B cell (primary cell): ENCODE results near the gene SEC14L1. TPM values are rescaled to one million over a fixed set of nuclear protein-coding genes. Genes with fewer than 3 reads are reported as not detected.

ENCODE experiments used
- ATAC-seq: fragments of 200-7000 bp; cut with Tn5 transposase; one replicate; pipeline ENCODE4 v1.10.0; 2021; ENCODE audit warnings: low read depth, mild to moderate bottlenecking, moderate number of reproducible peaks, moderate library complexity
- CTCF ChIA-PET: fragments of 350-600 bp; sonication (Branson Sonifier 250); formaldehyde crosslinking; loops from one replicate; lab custom pipeline; 2021; ENCODE audit warnings: antibody characterized with exemption, inconsistent platforms; lab: Charles Lee
- POLR2A ChIA-PET: fragments of 350-600 bp; sonication (Branson Sonifier 250); formaldehyde crosslinking; loops from one replicate; lab custom pipeline; 2021; ENCODE audit warnings: antibody characterized with exemption; lab: Charles Lee
- DNase-seq: peaks from one replicate; pipeline ENCODE4 v3.0.0; 2013
- H2AFZ ChIP-seq: 2 replicates; pipeline ENCODE4 v1.6.1; 2012; ENCODE audit warnings: mild to moderate bottlenecking, low read depth, low read length; ENCODE audit not compliant: insufficient read depth, poor library complexity, severe bottlenecking
- H3K27ac ChIP-seq, 2 donors: 1 replicate in 1 of 2; 2 replicates in 1 of 2; pipeline ENCODE4 v1.5.1; 2012 to 2013; ENCODE audit warnings: low read length in 2 of 2, mild to moderate bottlenecking in 2 of 2, moderate library complexity in 1 of 2
- H3K27me3 ChIP-seq, 4 experiments: fragments of 200-600 bp in 1 of 4; sonication (generic) in 1 of 4; replicated peaks in 1 of 4; 1 replicate in 2 of 4; 2 replicates in 2 of 4; pipeline versions ENCODE4 v1.6.1 to v1.7.0; 2013 to 2016; ENCODE audit warnings: low read length in 3 of 4, mild to moderate bottlenecking in 2 of 4, mixed read lengths in 1 of 4, moderate library complexity in 1 of 4; ENCODE audit not compliant: insufficient read depth in 4 of 4, control insufficient read depth in 3 of 4; ENCODE audit errors: control extremely low read depth in 1 of 4
- H3K36me3 ChIP-seq, 2 experiments: replicated peaks in 1 of 2; 1 replicate in 1 of 2; 2 replicates in 1 of 2; pipeline versions ENCODE4 v1.6.1 to v1.7.1; 2013; ENCODE audit warnings: low read length in 1 of 2; ENCODE audit not compliant: insufficient read depth in 2 of 2, control insufficient read depth in 1 of 2; ENCODE audit errors: control extremely low read depth in 1 of 2, extremely low read depth in 1 of 2
- H3K4me1 ChIP-seq, 2 donors: fragments of 200-600 bp in 1 of 2; sonication (generic) in 1 of 2; 1 replicate in 1 of 2; 2 replicates in 1 of 2; pipeline versions ENCODE4 v1.5.1 to v1.6.1; 2013 to 2017; ENCODE audit warnings: low read length in 2 of 2; ENCODE audit not compliant: control insufficient read depth in 2 of 2, insufficient read depth in 2 of 2
- H3K4me2 ChIP-seq: replicated peaks from 2 replicates; pipeline ENCODE3; 2012; ENCODE audit warnings: mild to moderate bottlenecking, low read depth, low read length; ENCODE audit not compliant: poor library complexity, severe bottlenecking
- H3K4me3 ChIP-seq, 5 experiments: fragments of 200-600 bp in 1 of 5; sonication (generic) in 1 of 5; 1 replicate in 3 of 5; 2 replicates in 2 of 5; pipeline versions ENCODE4 v1.5.1 to v1.7.0; 2011 to 2016; ENCODE audit warnings: low read length in 4 of 5, mild to moderate bottlenecking in 4 of 5, low read depth in 2 of 5, control low read depth in 1 of 5, moderate library complexity in 1 of 5; ENCODE audit not compliant: insufficient read depth in 1 of 5; ENCODE audit errors: control extremely low read depth in 1 of 5, extremely low read depth in 1 of 5
- H3K79me2 ChIP-seq: fragments of 200-600 bp; sonication (generic); one replicate; pipeline ENCODE4 v1.6.0; 2016; ENCODE audit warnings: low read length; ENCODE audit not compliant: control insufficient read depth, insufficient read depth
- H3K9ac ChIP-seq: fragments of 200-600 bp; sonication (generic); 2 replicates; pipeline ENCODE4 v1.6.1; 2017; ENCODE audit warnings: mild to moderate bottlenecking, low read length, moderate library complexity
- H3K9me3 ChIP-seq, 3 donors: one replicate each; pipeline versions ENCODE4 v1.6.1 to v1.7.1; 2013; ENCODE audit warnings: low read length in 2 of 3; ENCODE audit not compliant: control insufficient read depth in 2 of 3, insufficient read depth in 1 of 3; ENCODE audit errors: control extremely low read depth in 1 of 3
- H4K20me1 ChIP-seq: 2 replicates; pipeline ENCODE4 v1.6.0; 2012; ENCODE audit warnings: mild to moderate bottlenecking, low read length; ENCODE audit not compliant: insufficient read depth, control insufficient read depth, poor library complexity, severe bottlenecking
- H3K27ac Mint-ChIP-seq: one replicate; pipeline ENCODE4 v1.8.0; 2021; ENCODE audit warnings: mixed read lengths
- H3K27me3 Mint-ChIP-seq: one replicate; pipeline ENCODE4 v1.8.0; 2021; ENCODE audit warnings: mixed read lengths
- H3K4me1 Mint-ChIP-seq: one replicate; pipeline ENCODE4 v1.8.0; 2021; ENCODE audit warnings: mixed read lengths
- H3K4me3 Mint-ChIP-seq: one replicate; pipeline ENCODE4 v1.8.0; 2021; ENCODE audit warnings: mixed read lengths
- H3K9me3 Mint-ChIP-seq: one replicate; pipeline ENCODE4 v1.8.0; 2022; ENCODE audit warnings: mixed read lengths; ENCODE audit not compliant: insufficient read depth
- CTCF ChIP-seq: fragments of 200-600 bp; IDR thresholded peaks from one replicate; pipeline ENCODE4 v1.8.0; 2022; ENCODE audit warnings: antibody characterized with exemption, mild to moderate bottlenecking
- EZH2 ChIP-seq: IDR thresholded peaks from 2 replicates; pipeline ENCODE4 v1.6.1; 2012; ENCODE audit warnings: borderline replicate concordance, low read depth, mild to moderate bottlenecking, moderate library complexity, low read length; ENCODE audit not compliant: insufficient read depth, poor library complexity, severe bottlenecking
- WGBS: methylation state at CpG from one replicate; pipeline ENCODE4 v1.1.5; 2013; ENCODE audit warnings: missing lambda C conversion rate; ENCODE audit not compliant: insufficient coverage; 5-methylcytosine and 5-hydroxymethylcytosine counted together
- intact Hi-C: fragments of 100-400 bp; cut with micrococcal nuclease; formaldehyde crosslinking; loops from one replicate; pipeline ENCODE4 v1.10.0; 2022
- polyA plus RNA-seq: library from polyadenylated mRNA; depleted of rRNA; stranded (reverse); fragments of >200 nt; gene quantifications from 2 replicates; pipeline ENCODE4 v1.2.3, GENCODE V29; 2012
- total RNA-seq, 2 donors: library from RNA; stranded (reverse); fragments of 120-200 nt in 1 of 2; gene quantifications; 1 replicate in 1 of 2; 2 replicates in 1 of 2; pipeline versions ENCODE4 v1.2.3 to v1.2.4, GENCODE V29; 2013 to 2022

SEC14L1 gene
- total and polyA plus RNA-seq, 2 donors (not counting 1 experiment from before 2014, with no cell fraction given), result 37.7 to 103 TPM

GRCh38 chr17:77200711-77201110 is 59.9 kb downstream of the SEC14L1 start:
- Histone ChIP-seq H2AFZ (no peak overlapping the region), H3K4me1 (peaks cover 0 to 4% of the 10 kb centered on the region in 2 donors), H3K27me3 (no peaks in the 10 kb centered on the region), H3K36me3 (peaks cover 5 to 82% of the 10 kb centered on the region in 2 experiments), H3K9me3 (no peaks in the 10 kb centered on the region), H3K4me2 (no peak overlapping the region), H3K4me3 (no peak overlapping the region), H4K20me1 (peaks cover 34% of the 10 kb centered on the region), H3K79me2 (no peaks in the 10 kb centered on the region), H3K9ac (no peak overlapping the region), H3K27ac (no peak overlapping the region)
- no peaks in the 10 kb centered on the region for H3K9me3 Mint-ChIP-seq
- H3K4me3 Mint-ChIP-seq, result no peak overlapping the region
- ATAC-seq (no peak), DNase-seq (no peak)
- H3K27ac Mint-ChIP-seq, result no peak overlapping the region
- ChIA-PET CTCF (interaction anchor here (0.6 to 1.0 kb wide), 2 partner anchors 62 to 112 kb away, joined by 3 to 4 read pairs; no protein-coding TSS in a partner anchor), POLR2A (no interaction called here)
- TF ChIP-seq EZH2 (no peak), CTCF (no peak)
- H3K27me3 Mint-ChIP-seq, result no peaks in the 10 kb centered on the region
- intact Hi-C loops, result no loop called here
- 99% methylated on average over 8 of the region's 10 CpGs for WGBS
- H3K4me1 Mint-ChIP-seq, result peaks cover 4% of the 10 kb centered on the region

- TF ChIP-seq CTCF (no peak), EZH2 (no peak)
- Mint-ChIP-seq H3K4me1 (peaks cover 11% of the 10 kb centered on the region), H3K4me3 (no peak overlapping the region), H3K9me3 (no peaks in the 10 kb centered on the region), H3K27me3 (no peaks in the 10 kb centered on the region), H3K27ac (no peak overlapping the region)
- Histone ChIP-seq H2AFZ (no peak overlapping the region), H3K4me3 (no peak overlapping the region), H3K4me1 (peaks cover 4 to 10% of the 10 kb centered on the region in 2 donors), H3K9me3 (no peaks in the 10 kb centered on the region), H3K27ac (no peak overlapping the region), H4K20me1 (peaks cover 42% of the 10 kb centered on the region), H3K36me3 (peaks cover 4 to 83% of the 10 kb centered on the region in 2 experiments), H3K79me2 (no peaks in the 10 kb centered on the region), H3K27me3 (no peaks in the 10 kb centered on the region), H3K9ac (no peak overlapping the region), H3K4me2 (no peak overlapping the region)
- POLR2A ChIA-PET, result no interaction called here
- CTCF ChIA-PET, result interaction anchor here (1.2 kb wide), 1 partner anchor 9 kb away, joined by 3 read pairs; no protein-coding TSS in a partner anchor
- DNase-seq (no peak), ATAC-seq (no peak)
- WGBS, result 99% methylated on average over 11 of the region's 12 CpGs
- intact Hi-C loops, result no loop called here
Observed at GRCh38 chr17:77203436-77203835, 62.7 kb downstream of the SEC14L1 start.
